HG03095 (cell line): ENCODE measurements around the gene ISL1.

Experiments used
- ATAC-seq: cut with Tn5 transposase; IDR thresholded peaks from one replicate; pipeline ENCODE4 v1.9.1; 2021; ENCODE audit warnings: moderate library complexity; ENCODE audit not compliant: unreplicated experiment

The ISL1 gene

DNA sequence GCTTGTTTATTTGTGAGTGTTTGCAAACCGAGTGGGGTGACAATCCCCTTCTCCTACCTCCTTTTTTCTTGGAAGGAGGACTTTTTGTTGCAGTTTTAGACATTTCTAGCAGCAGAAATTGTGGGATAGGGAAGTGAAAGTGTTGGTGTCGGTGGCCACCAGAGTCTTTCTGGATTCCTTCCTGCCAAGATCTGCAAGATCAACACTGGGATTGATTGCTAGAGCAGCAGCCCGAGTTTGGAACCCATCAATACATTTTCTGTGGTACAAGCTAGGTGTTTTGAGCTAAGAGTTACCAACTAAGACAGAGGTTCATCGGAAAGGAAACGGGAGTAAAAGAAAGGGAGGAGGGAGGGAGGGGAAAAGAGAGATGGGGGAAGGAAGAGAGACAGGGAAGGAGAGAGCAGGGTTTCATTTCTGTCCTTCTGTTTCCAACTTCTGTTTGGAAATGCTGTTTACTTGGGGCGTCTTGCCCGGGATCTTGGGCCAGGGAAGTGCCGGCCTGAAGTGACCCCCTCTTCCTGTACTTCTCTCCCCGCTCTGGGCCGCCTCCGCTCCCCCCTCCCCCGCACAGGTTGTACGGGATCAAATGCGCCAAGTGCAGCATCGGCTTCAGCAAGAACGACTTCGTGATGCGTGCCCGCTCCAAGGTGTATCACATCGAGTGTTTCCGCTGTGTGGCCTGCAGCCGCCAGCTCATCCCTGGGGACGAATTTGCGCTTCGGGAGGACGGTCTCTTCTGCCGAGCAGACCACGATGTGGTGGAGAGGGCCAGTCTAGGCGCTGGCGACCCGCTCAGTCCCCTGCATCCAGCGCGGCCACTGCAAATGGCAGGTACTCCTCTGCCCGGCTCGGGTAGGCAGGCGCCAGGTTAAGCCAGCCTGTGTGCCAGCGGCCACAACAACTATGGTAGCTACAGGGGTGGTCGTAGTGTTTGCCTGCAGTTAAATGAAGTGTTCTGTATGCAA lies 4.0 kb downstream of the ISL1 start:
- ATAC-seq, result no peak

DNA sequence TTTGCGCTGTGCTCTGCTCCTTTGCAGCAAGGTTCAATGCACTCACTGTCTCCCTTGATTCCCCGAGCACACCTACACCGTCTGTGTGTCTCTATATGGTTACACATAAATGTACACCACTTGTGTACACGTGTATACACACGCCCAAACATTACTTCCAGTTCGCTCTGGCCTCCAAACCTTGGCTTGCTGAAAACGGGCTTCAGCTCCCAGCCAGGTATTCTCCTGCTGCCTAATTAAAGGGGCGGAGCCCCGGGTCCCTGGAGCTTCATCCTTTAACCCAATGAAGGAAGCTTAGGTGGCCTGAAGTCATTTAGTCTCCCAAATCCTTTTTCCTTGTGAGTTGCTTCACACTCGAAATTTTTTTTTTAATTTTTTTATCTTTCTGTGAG lies 4.6 kb downstream of the ISL1 start:
- no peak for ATAC-seq

DNA sequence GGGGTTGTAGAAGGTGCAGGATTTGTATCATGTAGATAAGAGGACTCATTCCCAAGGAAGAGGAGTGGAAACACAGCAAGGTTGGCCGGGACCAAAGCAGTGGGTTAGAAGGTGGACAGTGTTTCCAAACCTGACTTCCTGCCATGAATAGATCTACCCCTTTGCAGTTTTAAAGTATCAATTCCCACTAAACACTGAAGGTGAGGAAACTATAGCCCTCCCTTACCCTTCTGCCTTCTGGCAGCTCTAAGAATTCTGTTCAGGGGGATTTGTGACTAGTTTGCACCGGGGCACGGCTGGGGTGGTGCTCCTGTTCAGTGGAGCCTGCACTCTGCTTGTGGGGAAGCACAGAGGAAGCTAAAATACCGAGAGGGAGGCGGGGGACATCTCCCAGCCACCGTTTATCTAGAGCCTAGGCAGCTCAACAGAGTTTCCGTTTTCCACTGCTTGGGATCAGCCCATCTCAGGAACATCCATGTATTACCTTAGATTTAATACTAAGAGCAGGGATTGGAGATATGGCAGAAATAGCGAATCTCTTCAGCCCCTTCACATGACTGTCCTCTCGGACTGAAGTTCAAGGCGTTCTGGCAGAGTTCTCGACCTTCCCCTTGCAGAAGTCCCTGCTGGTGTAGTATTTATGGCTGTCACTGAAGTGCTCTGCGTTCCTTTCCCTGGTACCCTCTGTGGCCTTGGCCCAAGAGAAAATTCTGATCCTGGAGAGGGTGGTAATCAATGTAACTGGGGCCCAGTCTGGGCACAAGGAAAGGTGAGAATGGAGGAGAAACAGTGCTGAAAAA lies 5.4 kb downstream of the ISL1 start:
- no peak for ATAC-seq

DNA sequence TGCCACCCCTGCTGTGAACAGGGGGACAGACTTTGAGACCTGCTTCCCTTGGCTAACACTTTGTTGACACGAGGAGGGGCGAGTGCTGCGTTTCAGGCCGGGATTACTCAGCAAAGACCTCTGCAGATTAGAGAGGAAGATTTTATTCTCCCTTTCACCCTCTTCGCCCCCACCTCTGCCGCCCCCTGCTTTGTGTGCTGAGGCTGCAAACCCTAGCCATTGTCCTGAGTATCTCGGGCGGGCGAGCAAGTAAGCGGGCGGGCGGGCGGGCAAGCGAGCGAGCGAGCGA lies 6.0 kb downstream of the ISL1 start:
- no peak for ATAC-seq

DNA sequence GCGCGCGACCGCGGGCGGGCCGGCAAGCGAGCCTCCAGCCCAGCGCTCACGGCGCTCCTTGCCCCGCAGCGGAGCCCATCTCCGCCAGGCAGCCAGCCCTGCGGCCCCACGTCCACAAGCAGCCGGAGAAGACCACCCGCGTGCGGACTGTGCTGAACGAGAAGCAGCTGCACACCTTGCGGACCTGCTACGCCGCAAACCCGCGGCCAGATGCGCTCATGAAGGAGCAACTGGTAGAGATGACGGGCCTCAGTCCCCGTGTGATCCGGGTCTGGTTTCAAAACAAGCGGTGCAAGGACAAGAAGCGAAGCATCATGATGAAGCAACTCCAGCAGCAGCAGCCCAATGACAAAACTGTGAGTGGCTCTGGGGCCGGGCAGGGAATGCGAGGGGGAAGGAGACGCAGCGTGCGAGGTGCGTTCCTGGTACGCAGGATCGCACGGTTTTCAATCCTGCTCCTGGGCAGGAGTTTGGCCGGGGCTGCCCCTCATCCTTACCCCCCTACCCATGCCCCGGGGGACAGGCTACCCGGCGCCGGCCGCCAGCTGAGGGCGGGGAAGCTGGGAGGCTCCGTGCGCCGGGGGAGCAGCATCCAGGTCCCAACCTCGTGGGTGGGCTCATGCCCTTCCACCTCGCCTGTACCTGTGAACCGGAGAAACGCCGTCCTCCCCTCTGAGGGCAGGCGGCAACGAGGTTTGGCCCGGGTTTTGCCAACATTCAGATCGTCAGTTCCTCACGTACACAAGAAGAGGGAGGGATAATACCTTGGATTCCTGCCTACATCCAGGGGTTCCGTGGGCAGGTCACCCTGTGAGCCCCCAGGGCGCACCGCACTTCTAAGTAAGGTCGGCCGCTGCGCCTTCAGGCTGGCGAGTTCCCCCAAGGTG lies 6.6 kb downstream of the ISL1 start:
- no peak for ATAC-seq

DNA sequence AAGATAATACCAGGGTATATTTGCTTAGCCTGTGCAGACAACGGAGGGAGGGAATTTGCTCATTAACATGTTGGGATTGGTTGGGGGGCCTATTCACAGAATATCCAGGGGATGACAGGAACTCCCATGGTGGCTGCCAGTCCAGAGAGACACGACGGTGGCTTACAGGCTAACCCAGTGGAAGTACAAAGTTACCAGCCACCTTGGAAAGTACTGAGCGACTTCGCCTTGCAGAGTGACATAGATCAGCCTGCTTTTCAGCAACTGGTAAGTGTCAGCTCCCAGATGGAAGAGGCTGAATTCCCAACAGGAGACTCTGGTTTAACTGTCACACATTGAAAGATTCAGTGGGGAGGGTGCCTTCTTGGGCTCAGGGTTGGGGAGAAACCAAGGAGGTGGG lies 7.9 kb downstream of the ISL1 start:
- no peak for ATAC-seq

DNA sequence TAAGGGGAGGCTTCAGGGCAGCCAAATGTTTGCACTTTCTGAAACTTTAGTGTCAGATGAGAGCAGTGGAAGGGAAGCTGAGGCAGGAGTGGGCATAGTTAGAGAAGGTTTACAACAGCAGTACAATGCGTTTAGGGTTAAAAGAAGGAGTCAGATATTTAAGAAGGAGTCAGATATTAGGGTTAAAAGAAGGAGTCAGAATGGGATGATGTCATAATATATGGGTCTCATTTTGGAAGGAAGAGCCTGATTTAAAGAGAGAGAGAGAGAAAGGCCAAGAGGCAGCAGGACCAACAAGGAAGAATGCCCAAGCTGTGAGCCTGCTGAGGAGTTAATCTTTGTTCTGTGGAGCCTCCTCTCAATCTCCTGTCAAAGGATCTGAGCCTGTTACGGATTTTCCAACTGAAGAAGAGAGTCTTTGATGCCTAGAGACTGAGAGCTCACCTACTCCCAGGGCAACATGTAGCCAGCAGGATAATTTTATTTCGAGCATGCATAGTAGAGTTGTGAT lies 9.5 kb downstream of the ISL1 start:
- no peak for ATAC-seq

DNA sequence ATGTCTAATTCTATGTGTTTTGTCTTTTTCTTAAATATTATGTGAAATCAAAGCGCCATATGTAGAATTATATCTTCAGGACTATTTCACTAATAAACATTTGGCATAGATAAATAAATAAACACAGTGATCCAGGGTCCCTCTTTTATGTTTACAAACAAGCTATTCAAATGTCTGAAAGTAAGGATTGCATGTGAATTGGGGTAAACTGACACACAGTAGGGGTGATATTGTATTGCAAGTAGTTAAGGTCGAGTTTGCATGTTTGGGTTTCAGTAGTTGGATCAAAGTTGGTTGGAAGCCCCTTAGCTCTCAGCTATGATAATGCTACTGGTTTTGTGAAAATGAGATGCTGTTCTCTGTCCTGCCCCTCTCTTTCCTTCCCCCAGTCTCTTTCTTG lies 11.4 kb downstream of the ISL1 start:
- no peak for ATAC-seq

DNA sequence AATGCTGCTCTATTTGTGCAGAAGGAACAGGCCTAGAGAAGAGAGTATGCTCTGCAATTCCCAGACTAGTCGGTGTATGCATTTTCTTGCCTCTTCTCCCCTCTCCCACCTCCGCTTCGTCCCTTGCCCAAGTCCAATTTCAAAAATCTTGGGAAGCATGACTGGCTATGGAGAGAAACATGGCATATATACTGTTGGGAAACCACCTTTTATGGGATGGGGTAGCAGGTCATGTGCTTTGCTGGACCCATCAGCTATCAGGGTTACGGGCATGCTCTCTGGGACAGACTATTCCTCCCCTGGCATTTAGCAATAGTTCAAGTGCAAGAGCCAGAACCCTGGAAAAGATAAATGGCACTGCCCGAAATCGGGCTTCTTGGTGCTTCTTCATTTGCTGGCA lies 12.0 kb downstream of the ISL1 start:
- ATAC-seq, result no peak

DNA sequence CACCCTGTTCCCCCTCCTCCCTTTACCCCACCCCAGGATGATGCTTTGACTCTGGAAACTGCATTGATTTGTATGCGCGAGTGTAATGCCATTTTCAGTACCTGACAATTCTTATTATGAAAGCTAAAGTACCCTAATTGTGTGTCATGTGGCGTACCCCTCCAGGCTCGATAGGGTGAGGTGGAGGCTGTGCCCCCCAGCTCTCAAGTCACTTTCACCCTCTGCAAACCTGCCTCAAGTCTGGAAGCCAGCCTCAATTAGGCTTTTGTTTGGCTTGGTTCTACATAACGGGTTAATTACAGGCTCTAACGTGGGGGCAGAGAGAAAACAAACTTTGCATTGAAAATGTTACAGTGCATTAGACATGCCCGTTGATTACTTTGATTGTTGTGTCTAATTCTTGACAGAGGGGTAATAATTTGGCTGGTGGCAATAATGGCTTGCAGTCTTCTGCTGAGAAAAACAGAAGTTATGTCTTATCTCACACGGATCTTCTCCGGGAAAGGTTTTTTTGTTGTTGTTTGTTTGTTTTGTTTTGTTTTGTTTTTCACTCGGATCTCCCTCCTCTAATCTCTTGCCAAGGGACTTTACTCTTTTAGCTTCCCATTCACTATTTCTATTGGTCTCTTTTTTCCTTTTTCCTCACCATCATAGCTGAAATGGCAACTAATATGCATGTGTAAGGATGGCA lies 12.6 kb downstream of the ISL1 start:
- no peak for ATAC-seq

DNA sequence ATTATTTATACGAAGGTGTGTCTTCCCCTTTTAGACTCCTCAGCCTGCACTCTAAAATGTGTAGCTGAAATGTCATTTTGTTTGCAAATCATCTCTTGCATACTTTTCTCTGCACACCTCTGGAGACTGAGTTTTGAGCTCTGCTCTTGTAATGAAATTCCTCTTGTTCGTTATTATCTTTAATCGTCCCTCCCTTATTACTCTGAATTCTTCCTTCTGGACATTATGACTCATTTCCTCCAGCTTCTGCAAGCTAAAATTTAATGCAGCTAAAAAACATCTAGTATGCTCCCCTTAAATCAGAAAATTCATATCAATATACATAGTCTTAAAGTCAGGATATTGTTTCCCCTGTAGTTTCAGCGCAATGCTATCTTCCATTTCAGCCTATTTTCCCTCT lies 13.5 kb downstream of the ISL1 start:
- no peak for ATAC-seq

DNA sequence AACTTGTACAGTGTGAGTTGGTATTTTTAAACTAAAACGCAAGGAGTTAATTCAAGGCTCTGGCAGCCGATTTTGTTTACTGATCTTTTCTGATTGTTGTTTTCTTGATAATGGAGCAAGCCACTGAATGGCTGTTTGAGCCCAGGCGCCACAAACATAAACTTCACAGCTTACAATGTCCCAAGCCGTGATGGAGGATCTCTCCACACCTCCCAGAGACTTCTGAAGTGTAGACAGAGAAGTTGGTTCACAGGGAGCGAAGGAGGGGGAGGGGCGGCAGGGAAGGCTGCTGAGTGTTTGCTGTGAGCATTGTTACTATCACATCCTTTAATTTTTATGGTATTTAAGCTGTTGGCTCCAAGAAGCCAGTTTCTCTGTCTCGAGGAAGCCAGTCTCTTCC lies 14.7 kb downstream of the ISL1 start:
- no peak for ATAC-seq

DNA sequence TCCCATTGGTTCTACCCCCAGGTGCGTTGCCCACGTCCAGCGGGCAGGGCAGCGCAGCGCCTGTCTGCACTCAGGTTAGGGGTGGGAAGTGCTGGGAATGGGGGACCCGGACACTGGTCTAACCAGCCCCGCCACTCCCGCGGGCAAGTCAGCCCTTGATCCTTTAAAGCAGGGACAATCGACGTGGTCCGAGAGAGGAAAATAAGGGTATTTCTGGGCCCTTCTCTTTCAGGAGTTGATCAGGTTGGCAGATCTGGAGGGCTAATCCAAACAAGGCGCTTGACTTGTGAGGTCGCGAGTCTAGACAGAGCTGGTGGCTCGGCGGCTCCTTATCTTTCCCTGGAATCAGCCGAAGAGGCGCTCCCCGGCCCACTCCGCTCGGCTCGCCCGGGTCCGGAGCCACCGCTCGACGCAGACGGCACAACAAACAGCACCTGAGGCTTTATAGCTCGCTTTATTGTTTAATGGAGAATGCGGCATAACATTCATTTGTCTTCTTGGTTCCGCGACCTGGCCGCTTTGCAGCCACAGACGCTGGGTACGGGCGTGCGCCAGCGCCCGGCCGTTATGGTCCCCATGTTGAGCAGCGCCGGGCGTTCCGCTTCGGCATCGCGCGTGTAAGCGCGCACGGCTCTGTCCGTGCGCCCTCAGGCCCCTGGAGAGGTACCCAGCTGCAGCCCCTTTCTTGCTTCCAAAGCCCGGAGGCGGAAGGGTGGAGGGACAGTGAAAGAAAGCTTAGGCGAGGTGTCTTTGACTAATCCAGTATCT lies 15.8 kb downstream of the ISL1 start:
- ATAC-seq, result no peak

DNA sequence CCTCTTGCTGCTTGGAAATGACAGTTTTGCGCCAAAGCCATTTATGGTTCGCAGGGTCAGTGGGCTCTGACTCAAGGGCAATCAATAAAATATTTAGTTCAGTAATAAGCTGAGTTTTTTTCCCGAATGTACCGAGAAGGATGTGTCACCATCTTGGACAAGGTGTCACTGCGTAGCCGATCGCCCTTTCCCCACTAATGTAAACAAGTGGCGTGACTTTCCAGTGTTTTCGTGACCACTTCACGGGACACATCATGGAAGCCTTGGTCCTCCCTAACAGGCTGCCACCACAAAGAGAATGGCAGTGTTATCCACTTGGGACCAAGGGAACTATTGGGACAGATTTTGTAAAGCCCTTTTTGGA lies 16.4 kb downstream of the ISL1 start:
- ATAC-seq, result no peak

DNA sequence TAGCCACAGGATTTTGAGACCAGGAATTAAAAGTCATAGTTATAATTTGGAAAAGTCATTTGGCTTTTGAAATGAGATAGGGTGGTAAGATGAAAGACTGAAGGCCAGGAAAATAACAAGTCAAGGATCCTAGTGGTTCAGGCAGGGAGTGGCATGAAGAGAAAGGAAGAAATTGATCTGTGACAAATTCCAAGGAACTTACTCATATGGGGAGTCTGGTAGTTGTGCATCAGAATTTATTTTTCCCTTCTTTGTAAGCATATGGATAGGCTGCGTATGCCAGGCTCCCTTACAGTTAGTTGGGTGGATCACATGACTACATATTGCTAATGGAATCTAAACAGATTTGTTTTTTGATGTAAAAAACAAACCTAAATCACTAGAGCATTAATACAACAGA lies 21.0 kb downstream of the ISL1 start:
- no peak for ATAC-seq

DNA sequence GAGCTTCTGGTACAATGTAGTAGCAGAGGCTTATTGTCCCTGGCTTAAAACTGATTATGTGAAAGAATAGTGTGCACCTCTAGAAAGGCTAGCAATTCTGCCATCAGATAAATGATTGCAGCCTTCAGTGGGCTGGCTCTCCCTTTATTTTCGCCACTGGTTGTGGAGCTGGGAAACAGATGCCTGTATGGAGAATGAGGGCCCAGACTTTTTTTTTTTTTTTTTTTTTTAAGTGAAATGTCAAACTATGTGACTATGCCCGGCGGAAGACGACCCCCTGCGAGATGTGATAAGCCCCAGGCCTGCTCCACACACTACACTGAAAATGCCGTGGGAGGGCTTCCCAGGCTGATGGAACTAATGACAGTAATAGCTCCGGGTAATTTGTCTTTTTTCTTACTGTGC lies 28.7 kb downstream of the ISL1 start:
- no peak for ATAC-seq

DNA sequence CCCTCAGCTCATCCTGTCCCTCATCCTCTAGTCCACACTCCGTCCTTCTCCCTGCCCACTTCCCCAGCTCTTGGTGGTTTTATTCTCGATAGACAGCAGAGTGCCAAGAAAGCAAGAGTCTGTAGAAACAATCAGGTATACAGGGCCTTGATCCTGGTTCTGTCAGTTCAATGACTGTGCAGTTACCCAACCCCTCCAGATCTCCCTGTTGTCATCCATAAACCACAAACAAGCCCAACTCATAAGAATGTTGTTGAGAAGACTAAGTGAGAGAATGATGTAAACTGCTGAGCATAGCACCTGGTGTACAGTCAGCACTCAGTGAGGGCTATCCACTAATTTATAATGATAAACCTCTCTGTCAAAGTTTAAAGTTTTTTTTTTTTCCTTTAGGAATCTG lies 31.3 kb downstream of the ISL1 start:
- no peak for ATAC-seq

DNA sequence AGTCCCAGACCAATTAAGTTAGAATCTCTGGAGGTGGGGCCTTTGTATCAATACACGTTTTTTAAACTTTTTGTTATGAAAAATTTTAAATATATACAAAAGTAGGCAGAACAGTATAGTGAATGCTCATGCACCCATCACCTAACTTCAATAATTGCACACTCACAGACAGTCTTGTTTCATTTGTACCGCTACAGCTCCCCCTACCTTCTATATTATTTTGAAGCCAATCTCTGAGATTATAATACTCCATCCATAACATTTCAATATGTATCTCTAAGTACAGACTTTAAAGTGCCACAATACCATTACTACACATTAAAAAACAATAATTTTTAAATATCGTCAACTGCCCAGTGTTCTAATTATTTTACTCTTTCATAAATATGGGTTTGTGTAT lies 32.9 kb downstream of the ISL1 start:
- ATAC-seq, result no peak

DNA sequence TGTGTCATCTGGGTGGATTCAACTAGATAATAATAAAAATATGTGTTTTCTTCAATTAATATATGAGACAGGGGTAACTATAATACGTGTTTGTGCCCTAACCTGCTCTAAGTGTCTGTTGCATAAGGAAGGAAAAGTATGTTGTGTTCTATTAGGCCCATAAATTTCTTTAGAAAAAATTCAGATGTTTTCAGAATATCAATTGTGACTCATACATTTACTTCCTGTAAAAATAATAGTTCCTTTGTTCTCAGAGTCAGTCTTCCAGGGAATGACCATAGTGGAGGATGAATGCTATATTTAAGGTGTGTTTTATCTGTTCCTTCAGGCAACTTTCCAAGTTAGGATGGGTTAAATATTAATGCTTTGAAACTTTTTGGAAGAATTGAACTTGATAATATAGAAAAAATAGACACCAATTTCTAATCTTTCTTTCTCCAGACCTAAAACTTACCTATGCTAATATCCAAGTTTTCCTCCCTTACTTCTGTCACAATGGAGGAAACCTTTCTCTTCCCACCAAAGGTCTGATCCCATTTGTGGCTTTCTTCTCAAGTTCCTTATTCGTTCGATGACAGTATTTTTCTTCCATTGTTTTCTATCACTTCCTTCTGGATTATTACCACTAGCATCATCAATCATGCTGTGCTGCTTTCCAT lies 49.9 kb downstream of the ISL1 start:
- no peak for ATAC-seq
